Measurements from ENCODE around the gene CR2. TPM values are rescaled to one million over a fixed set of nuclear protein-coding genes. Genes with fewer than 3 reads are reported as not detected.
A peak's percentile ranks its signal among the peaks of the same experiment; 100 is the strongest.
"Not testable (repeated sequence)": the region's sequence is repeated elsewhere in the genome, so short reads cannot be mapped to it uniquely, and the experiment has no call there.

Gene CR2
- total RNA-seq, 6 experiments from 2014 or later, result not detected

- peaks cover 1% of the 10 kb centered on the region for H3K27me3 Mint-ChIP-seq (ENCODE audit: insufficient read depth)
- H3K4me1 Mint-ChIP-seq (ENCODE audit: low read depth), result peaks cover 8% of the 10 kb centered on the region; the same call in 1 of the 2 replicates
- no peaks in the 10 kb centered on the region for H3K9me3 Mint-ChIP-seq
- no peak overlapping the region for H3K27ac Mint-ChIP-seq
- H3K4me3 Mint-ChIP-seq, result no peak overlapping the region
- no peak for DNase-seq
- TF ChIP-seq CTCF (IDR thresholded peaks at IDR 0.05), result no peak
- H3K36me3 Mint-ChIP-seq (ENCODE audit: low read depth), result no peaks in the 10 kb centered on the region
Observed at GRCh38 chr1:207514890-207515289, 60.8 kb downstream of the CR2 start.

GRCh38 chr1:207516729-207517128, 62.6 kb downstream of the CR2 start:
- DNase-seq, result no peak
- Mint-ChIP-seq H3K27ac (no peak overlapping the region), H3K36me3 (ENCODE audit: low read depth) (no peaks in the 10 kb centered on the region), H3K9me3 (no peaks in the 10 kb centered on the region), H3K4me3 (no peak overlapping the region), H3K27me3 (ENCODE audit: insufficient read depth) (no peaks in the 10 kb centered on the region; the same call in none of the 2 replicates), H3K4me1 (ENCODE audit: low read depth) (peaks cover 16% of the 10 kb centered on the region)
- TF ChIP-seq CTCF (IDR thresholded peaks at IDR 0.05), result no peak

- Mint-ChIP-seq H3K36me3 (ENCODE audit: low read depth) (no peaks in the 10 kb centered on the region), H3K4me1 (ENCODE audit: low read depth) (peaks cover 16% of the 10 kb centered on the region), H3K9me3 (no peaks in the 10 kb centered on the region), H3K27me3 (ENCODE audit: insufficient read depth) (no peaks in the 10 kb centered on the region; the same call in 1 of the 2 replicates), H3K4me3 (no peak overlapping the region), H3K27ac (no peak overlapping the region)
- no peak for TF ChIP-seq CTCF (IDR thresholded peaks at IDR 0.05)
- DNase-seq, result no peak
Observed at GRCh38 chr1:207518608-207519236, 64.6 kb downstream of the CR2 start.

DNA sequence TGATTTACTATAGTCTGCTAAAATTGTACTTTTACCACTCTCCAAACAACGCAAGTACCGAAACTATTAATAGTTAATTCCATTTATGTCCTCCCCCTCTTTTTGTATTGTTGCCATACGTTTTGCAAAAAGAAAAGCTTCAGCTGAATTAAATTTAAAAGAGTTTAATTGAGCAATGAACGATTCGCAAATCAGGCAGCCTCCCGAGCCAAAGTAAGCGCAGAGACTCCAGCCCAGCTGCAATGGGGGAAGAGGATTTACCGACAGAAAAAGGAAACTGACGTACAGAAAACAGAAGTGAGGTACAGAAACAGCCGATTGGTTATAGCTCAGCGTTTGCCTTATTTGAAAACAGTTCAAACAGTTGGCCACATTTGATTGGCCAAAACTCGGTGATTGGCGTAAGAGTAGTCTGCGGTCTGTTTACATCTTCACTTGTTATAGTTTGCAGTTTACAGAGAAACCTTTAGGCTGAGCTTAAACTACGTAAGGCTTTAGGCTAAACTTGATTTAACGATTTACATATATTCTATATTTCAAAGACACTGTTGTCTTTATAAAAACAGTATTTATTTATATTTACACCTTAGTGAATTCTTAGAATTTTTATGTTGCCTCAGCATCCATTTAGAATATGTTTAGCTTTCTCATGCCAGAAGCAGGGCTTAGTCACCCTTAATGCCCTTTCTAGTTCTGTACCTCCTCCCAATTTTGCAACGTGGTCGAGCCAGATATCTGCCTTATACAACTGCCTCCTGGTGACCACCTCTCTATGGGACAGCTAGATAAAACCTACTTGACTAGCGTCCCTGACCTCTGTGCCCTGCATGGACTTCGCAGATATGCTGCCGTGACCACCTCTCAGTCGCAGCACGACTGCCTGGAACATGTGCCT, 65.6 kb downstream of the CR2 start:
- TF ChIP-seq CTCF (IDR thresholded peaks at IDR 0.05), result no peak
- peak; percentile 58 for DNase-seq
- H3K9me3 Mint-ChIP-seq, result no peaks in the 10 kb centered on the region
- no peaks in the 10 kb centered on the region for H3K36me3 Mint-ChIP-seq (ENCODE audit: low read depth)
- H3K4me1 Mint-ChIP-seq (ENCODE audit: low read depth), result peaks cover 16% of the 10 kb centered on the region
- H3K27me3 Mint-ChIP-seq (ENCODE audit: insufficient read depth), result no peaks in the 10 kb centered on the region; the same call in none of the 2 replicates
- peak overlapping the region; percentile 67; the same call in 1 of the 2 replicates for H3K27ac Mint-ChIP-seq
- peak overlapping the region; percentile 92 for H3K4me3 Mint-ChIP-seq

DNA sequence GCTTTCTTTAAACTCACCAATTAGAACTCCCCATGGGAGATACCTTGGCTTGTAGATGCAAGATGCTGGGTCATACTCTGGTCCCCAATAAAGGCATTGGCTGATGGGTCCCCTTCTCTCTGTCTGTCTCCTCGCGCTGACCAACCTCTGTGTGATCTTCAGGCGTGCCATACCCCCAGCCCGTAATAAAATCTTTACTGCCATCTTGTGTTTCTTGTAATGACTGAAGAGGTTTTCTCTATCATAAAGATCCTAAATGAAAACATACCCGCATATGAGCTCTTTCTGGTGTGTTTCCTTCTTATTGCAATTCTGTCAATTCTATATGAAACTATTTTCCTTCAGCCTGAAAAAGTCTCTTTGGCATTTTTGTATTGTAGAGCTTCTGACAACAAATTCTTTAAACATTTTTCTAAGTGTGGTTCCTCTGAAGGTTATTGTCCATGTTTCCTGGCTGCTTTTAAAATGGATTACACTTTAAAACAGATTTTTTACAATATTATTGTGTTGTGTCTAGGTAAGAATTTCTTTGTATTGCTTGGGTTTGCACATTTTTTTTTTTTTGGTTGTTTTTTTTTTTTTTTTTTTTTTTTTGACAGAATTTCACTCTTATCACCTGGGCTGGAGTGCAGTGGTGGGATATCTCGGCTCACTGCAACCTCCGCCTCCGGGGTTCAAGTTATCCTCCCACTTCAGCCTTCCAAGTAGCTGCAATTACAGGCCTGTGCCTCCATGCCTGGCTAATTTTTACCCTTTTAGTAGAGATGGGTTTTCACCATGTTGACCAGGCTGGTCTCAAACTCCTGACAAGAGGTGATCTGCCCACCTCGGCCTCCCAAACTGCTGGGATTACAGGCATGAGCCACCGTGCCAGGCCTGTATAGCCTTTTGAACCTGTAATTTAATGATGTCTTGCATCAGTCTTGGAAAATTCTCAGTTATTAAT, 66.5 kb downstream of the CR2 start:
- Mint-ChIP-seq H3K4me3 (peak overlapping the region; percentile 77), H3K4me1 (ENCODE audit: low read depth) (peaks cover 16% of the 10 kb centered on the region), H3K27ac (peak overlapping the region; percentile 67)
- not testable (repeated sequence) for H3K36me3 Mint-ChIP-seq (ENCODE audit: low read depth); DNase-seq; H3K9me3 Mint-ChIP-seq; H3K27me3 Mint-ChIP-seq (ENCODE audit: insufficient read depth)

DNA sequence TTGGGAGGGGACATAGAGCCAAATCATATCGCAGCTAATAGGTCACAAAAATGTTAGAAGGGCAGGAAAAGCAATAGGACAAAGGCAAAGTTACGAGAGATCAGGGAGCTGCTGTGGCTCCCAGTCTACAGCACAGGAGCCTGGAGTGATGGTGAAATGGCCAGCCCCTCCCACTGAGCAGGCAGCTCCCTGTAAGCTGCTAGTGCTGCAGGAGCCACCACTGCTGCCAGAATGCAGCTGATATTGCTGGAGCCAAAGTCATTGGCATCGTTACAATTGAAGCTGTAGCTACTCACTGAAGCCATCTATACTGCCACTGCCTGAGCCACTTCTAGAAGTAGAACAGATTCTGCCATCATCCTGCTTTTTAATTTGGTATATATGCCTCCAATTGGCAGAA, 71.1 kb downstream of the CR2 start:
- H3K36me3 Mint-ChIP-seq (ENCODE audit: low read depth); H3K27me3 Mint-ChIP-seq (ENCODE audit: insufficient read depth); H3K27ac Mint-ChIP-seq; DNase-seq; H3K9me3 Mint-ChIP-seq; H3K4me1 Mint-ChIP-seq (ENCODE audit: low read depth); H3K4me3 Mint-ChIP-seq: not testable (repeated sequence)

DNA sequence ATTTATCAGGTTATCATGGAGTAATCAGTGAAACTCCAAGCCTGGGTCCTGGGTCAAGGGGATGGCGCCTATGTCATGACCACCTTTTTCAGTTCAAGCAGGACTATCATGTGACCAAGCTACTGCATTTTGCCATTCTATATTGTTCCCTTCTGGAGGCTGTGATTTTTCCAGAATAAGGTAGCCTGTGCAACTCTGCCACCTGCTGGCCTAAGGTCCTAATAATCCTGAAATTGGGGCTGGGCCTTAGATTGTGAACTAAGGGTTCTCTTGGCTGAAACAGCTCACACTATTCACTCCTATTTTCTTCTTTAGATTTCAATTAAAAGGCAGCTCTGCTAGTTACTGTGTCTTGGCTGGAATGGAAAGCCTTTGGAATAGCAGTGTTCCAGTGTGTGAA, 74.3 kb downstream of the CR2 start:
- not testable (repeated sequence) for H3K9me3 Mint-ChIP-seq; H3K27me3 Mint-ChIP-seq (ENCODE audit: insufficient read depth); H3K4me3 Mint-ChIP-seq; H3K27ac Mint-ChIP-seq; DNase-seq; H3K36me3 Mint-ChIP-seq (ENCODE audit: low read depth); H3K4me1 Mint-ChIP-seq (ENCODE audit: low read depth)

DNA sequence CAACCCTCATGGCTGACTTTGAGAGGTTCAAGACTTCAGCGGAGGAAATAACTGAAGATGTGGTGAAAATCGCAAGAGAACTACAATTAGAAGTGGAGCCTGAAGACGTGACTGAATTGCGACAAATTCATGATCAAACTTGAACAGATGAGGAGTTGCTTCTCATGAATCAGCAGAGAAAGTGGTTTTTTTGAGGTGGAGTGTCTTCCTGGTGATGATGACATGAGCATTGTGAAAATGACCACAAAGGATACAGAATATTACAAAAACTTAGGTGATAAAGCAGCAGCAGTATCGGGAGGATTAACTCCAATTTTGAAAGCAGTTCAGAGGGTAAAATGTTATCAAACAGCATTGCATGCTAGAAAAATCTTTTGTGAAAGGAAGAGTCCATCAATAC, 82.1 kb downstream of the CR2 start:
- not testable (repeated sequence) for H3K9me3 Mint-ChIP-seq; H3K27ac Mint-ChIP-seq; H3K27me3 Mint-ChIP-seq (ENCODE audit: insufficient read depth); DNase-seq; H3K4me1 Mint-ChIP-seq (ENCODE audit: low read depth); H3K36me3 Mint-ChIP-seq (ENCODE audit: low read depth); H3K4me3 Mint-ChIP-seq

Measured in HFFc6 (cell line).